ENCODE data around the gene AAK1. TPM values are rescaled to one million over a fixed set of nuclear protein-coding genes. Genes with fewer than 3 reads are reported as not detected.

Gene AAK1
- total RNA-seq, 4 donors from 2014 or later = 44.3 to 85.0 (median 60.3) TPM

GRCh38 chr2:69580486-69580885 lies 63.1 kb downstream of the AAK1 start:
- no peaks in the 10 kb centered on the region for H3K9me3 ChIP-seq
- no peak overlapping the region for H3K4me3 ChIP-seq
- no peak for DNase-seq
- no peaks in the 10 kb centered on the region for H3K36me3 ChIP-seq
- TF ChIP-seq CTCF (IDR thresholded peaks at IDR 0.05) (no peak), POLR2A (IDR thresholded peaks at IDR 0.05) (no peak)
- peaks cover 0 to 43% (median 2%) of the 10 kb centered on the region in 4 donors for H3K4me1 ChIP-seq
- no peak overlapping the region for H3K27ac ChIP-seq
- H3K27me3 ChIP-seq = no peaks in the 10 kb centered on the region

DNA sequence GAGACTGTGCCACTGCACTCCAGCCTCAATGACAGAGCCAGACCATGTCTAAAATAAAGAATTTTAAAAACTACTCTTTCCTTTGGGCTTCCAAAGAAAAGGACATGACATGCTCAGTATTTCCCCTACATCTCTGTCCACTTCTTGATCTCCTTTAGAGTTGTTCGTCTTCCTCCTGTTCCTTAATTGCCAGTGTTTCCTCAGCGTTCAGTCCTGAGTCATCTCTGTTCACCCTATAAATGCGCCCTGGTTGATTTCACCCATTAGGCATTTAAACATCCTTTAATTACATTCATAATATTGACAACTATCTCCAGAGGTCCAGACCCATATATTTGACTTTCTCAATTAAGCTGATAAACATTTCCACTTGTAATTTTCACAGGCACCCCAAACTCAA lies 64.0 kb downstream of the AAK1 start:
- Histone ChIP-seq H3K4me3 (no peak overlapping the region), H3K27me3 (no peaks in the 10 kb centered on the region), H3K4me1 (peaks cover 0 to 43% (median 2%) of the 10 kb centered on the region in 4 donors), H3K27ac (no peak overlapping the region), H3K36me3 (no peaks in the 10 kb centered on the region), H3K9me3 (no peaks in the 10 kb centered on the region)
- no peak for TF ChIP-seq POLR2A (IDR thresholded peaks at IDR 0.05)
- no peak for TF ChIP-seq CTCF (IDR thresholded peaks at IDR 0.05)
- DNase-seq = no peak

- TF ChIP-seq POLR2A (IDR thresholded peaks at IDR 0.05) (no peak), CTCF (IDR thresholded peaks at IDR 0.05) (no peak)
- Histone ChIP-seq H3K4me1 (peaks cover 0 to 30% (median 1%) of the 10 kb centered on the region in 4 donors), H3K9me3 (no peaks in the 10 kb centered on the region), H3K36me3 (no peaks in the 10 kb centered on the region), H3K4me3 (no peak overlapping the region), H3K27ac (no peak overlapping the region), H3K27me3 (no peaks in the 10 kb centered on the region)
- DNase-seq = no peak
These were observed 65.4 kb downstream of the AAK1 start for GRCh38 chr2:69578198-69578540.

- no peak for DNase-seq
- no peaks in the 10 kb centered on the region for H3K36me3 ChIP-seq
- no peaks in the 10 kb centered on the region for H3K9me3 ChIP-seq
- H3K27ac ChIP-seq = no peak overlapping the region
- H3K4me3 ChIP-seq = no peak overlapping the region
- TF ChIP-seq POLR2A (IDR thresholded peaks at IDR 0.05) (no peak), CTCF (IDR thresholded peaks at IDR 0.05) (no peak)
- peaks cover 0 to 25% (median 0%) of the 10 kb centered on the region in 4 donors for H3K4me1 ChIP-seq
- no peaks in the 10 kb centered on the region for H3K27me3 ChIP-seq
These were observed 65.9 kb downstream of the AAK1 start for GRCh38 chr2:69577467-69578197.

DNA sequence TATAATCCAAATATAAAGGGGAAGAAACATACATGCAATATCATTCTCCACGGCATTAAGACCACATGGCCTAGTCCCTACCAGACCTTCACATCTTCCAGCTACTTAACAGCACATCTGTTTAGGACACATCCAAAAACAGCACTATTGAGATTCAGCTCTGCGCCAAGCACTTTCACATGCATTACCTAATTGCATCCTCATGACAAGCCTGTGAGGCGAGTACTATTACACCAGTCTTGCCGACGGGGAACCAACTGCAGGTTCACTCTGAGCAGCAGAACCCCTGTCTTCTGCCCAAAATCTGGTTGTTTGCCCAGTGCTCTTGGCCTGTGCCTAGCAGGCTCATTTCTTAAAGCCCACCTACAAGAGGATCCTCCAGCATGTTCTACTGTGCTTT lies 66.7 kb downstream of the AAK1 start:
- Histone ChIP-seq H3K27ac (no peak overlapping the region), H3K4me3 (no peak overlapping the region), H3K4me1 (peaks cover 0 to 17% (median 0%) of the 10 kb centered on the region in 4 donors), H3K36me3 (no peaks in the 10 kb centered on the region), H3K9me3 (no peaks in the 10 kb centered on the region), H3K27me3 (no peaks in the 10 kb centered on the region)
- TF ChIP-seq POLR2A (IDR thresholded peaks at IDR 0.05) = no peak
- no peak for TF ChIP-seq CTCF (IDR thresholded peaks at IDR 0.05)
- no peak for DNase-seq
